ENCODE results near the gene ARPC1A.
"Not testable (repeated sequence)": the region's sequence is repeated elsewhere in the genome, so short reads cannot be mapped to it uniquely, and the experiment has no call there.

The ARPC1A gene

GRCh38 chr7:99325592-99326407, at the start of gene ARPC1A:
Gene ARPC1A, plus strand, starts transcription at chr7:99325898. Its CDS starts 7,456 bp downstream, at chr7:99333354.
- peak; percentile 96 for DNase-seq (ENCODE audit: low spot score)

- DNase-seq (ENCODE audit: low spot score) = no peak
These were observed 47.5 kb upstream of the ARPC1A start for GRCh38 chr7:99278180-99278579.

GRCh38 chr7:99284165-99284564, 41.5 kb upstream of the ARPC1A start:
- not testable (repeated sequence) for DNase-seq (ENCODE audit: low spot score)

GRCh38 chr7:99287779-99288534, 37.7 kb upstream of the ARPC1A start:
- DNase-seq (ENCODE audit: low spot score) = no peak

GRCh38 chr7:99289185-99289584, 36.5 kb upstream of the ARPC1A start:
- no peak for DNase-seq (ENCODE audit: low spot score)

GRCh38 chr7:99290148-99290547, 35.5 kb upstream of the ARPC1A start:
- not testable (repeated sequence) for DNase-seq (ENCODE audit: low spot score)

- no peak for DNase-seq (ENCODE audit: low spot score)
These were observed 34.6 kb upstream of the ARPC1A start for GRCh38 chr7:99290980-99291607.

- no peak for DNase-seq (ENCODE audit: low spot score)
These were observed 33.6 kb upstream of the ARPC1A start for GRCh38 chr7:99292127-99292526.

- DNase-seq (ENCODE audit: low spot score) = no peak
These were observed 32.5 kb upstream of the ARPC1A start for GRCh38 chr7:99293167-99293566.

GRCh38 chr7:99293650-99294049, 32.0 kb upstream of the ARPC1A start:
- DNase-seq (ENCODE audit: low spot score) = no peak

GRCh38 chr7:99296471-99296870, 29.2 kb upstream of the ARPC1A start:
- DNase-seq (ENCODE audit: low spot score) = no peak

- DNase-seq (ENCODE audit: low spot score) = no peak
These were observed 24.2 kb upstream of the ARPC1A start for GRCh38 chr7:99301496-99301895.

- DNase-seq (ENCODE audit: low spot score) = no peak
These were observed 20.0 kb upstream of the ARPC1A start for GRCh38 chr7:99305473-99306260.

GRCh38 chr7:99308461-99309074, 17.1 kb upstream of the ARPC1A start:
- DNase-seq (ENCODE audit: low spot score) = no peak

- DNase-seq (ENCODE audit: low spot score) = no peak
These were observed 16.6 kb upstream of the ARPC1A start for GRCh38 chr7:99309111-99309510.

- no peak for DNase-seq (ENCODE audit: low spot score)
These were observed 15.7 kb upstream of the ARPC1A start for GRCh38 chr7:99310004-99310403.

- DNase-seq (ENCODE audit: low spot score) = no peak
These were observed 14.0 kb upstream of the ARPC1A start for GRCh38 chr7:99311702-99312101.

GRCh38 chr7:99312316-99313203, 13.1 kb upstream of the ARPC1A start:
- DNase-seq (ENCODE audit: low spot score) = peak; percentile 72

GRCh38 chr7:99313204-99313573, 12.5 kb upstream of the ARPC1A start:
- DNase-seq (ENCODE audit: low spot score) = no peak

- no peak for DNase-seq (ENCODE audit: low spot score)
These were observed 11.2 kb upstream of the ARPC1A start for GRCh38 chr7:99314504-99314903.

- no peak for DNase-seq (ENCODE audit: low spot score)
These were observed 5.3 kb upstream of the ARPC1A start for GRCh38 chr7:99320371-99320770.

Measured in ecto neural progenitor cell (in vitro differentiated cells).